Measurements from ENCODE around the gene GLYATL3. TPM values are rescaled to one million over a fixed set of nuclear protein-coding genes. Genes with fewer than 3 reads are reported as not detected.
"Not testable (repeated sequence)": the region's sequence is repeated elsewhere in the genome, so short reads cannot be mapped to it uniquely, and the experiment has no call there.

The GLYATL3 gene
- polyA plus RNA-seq, 1 donor (not counting 4 experiments of a cell fraction or from before 2014, with no cell fraction given), result not detected

GRCh38 chr6:49464691-49465090 is 35.0 kb upstream of the GLYATL3 start:
- Histone ChIP-seq H3K9me1 (ENCODE audit: control insufficient read depth, extremely low read depth, insufficient read depth, low read length) (no peaks in the 10 kb centered on the region), H3K36me3 (ENCODE audit: control insufficient read depth in 2 of 2, extremely low read depth in 1 of 2, insufficient read depth in 2 of 2, low read length in 2 of 2) (no peaks in the 10 kb centered on the region), H3K4me2 (ENCODE audit: control insufficient read depth, extremely low read depth, insufficient read depth, low read depth, low read length) (peak overlapping the region; percentile 93), H3K9me3 (ENCODE audit: control insufficient read depth, low read depth, low read length) (no peaks in the 10 kb centered on the region), H2AFZ (ENCODE audit: control insufficient read depth, low read length) (no peak overlapping the region), H3K27ac (ENCODE audit: control insufficient read depth, insufficient read depth, low read length) (no peak overlapping the region), H3K79me2 (ENCODE audit: control insufficient read depth, insufficient read depth, low read length) (peaks cover 58% of the 10 kb centered on the region), H3K9ac (ENCODE audit: control insufficient read depth, extremely low read depth, insufficient read depth, low read length) (no peak overlapping the region), H3K4me3 (ENCODE audit: control insufficient read depth in 2 of 3, extremely low read depth in 1 of 3, insufficient read depth in 2 of 3, low read depth in 1 of 3, low read length in 3 of 3) (no peak overlapping the region), H3K27me3 (ENCODE audit: control insufficient read depth, extremely low read depth, insufficient read depth, low read length) (no peaks in the 10 kb centered on the region), H4K20me1 (ENCODE audit: control insufficient read depth, extremely low read depth, insufficient read depth, low read length) (no peaks in the 10 kb centered on the region), H3K4me1 (ENCODE audit: control insufficient read depth, extremely low read depth, insufficient read depth, low read length) (peaks cover 12% of the 10 kb centered on the region)
- no peak for DNase-seq (ENCODE audit: low read depth, low spot score)
- no peak for TF ChIP-seq CTCF (optimal IDR thresholded peaks at IDR 0.05 in 1 of 3, IDR thresholded peaks at IDR 0.05 in 1 of 3, conservative IDR thresholded peaks at IDR 0.05 in 1 of 3; ENCODE audit: extremely low read depth in 1 of 3, insufficient read depth in 2 of 3, low read length in 3 of 3)
- TF ChIP-seq EZH2 (IDR thresholded peaks at IDR 0.05; ENCODE audit: low read length), result no peak
- dilution Hi-C loops (cut with MboI; ENCODE audit: extremely low pct_ligation_motif_present, low sequenced_read_pairs), result no loop called here
- FAIRE-seq, result no peak

- no peak for TF ChIP-seq CTCF (optimal IDR thresholded peaks at IDR 0.05 in 1 of 3, IDR thresholded peaks at IDR 0.05 in 1 of 3, conservative IDR thresholded peaks at IDR 0.05 in 1 of 3; ENCODE audit: extremely low read depth in 1 of 3, insufficient read depth in 2 of 3, low read length in 3 of 3)
- TF ChIP-seq EZH2 (IDR thresholded peaks at IDR 0.05; ENCODE audit: low read length), result no peak
- peaks cover 7% of the 10 kb centered on the region for H3K4me1 ChIP-seq (ENCODE audit: control insufficient read depth, extremely low read depth, insufficient read depth, low read length)
- H3K4me2 ChIP-seq (ENCODE audit: control insufficient read depth, extremely low read depth, insufficient read depth, low read depth, low read length), result no peak overlapping the region
- DNase-seq (ENCODE audit: low read depth, low spot score) (no peak), FAIRE-seq (no peak)
- no peak overlapping the region for H3K9ac ChIP-seq (ENCODE audit: control insufficient read depth, extremely low read depth, insufficient read depth, low read length)
- no peaks in the 10 kb centered on the region for H3K9me1 ChIP-seq (ENCODE audit: control insufficient read depth, extremely low read depth, insufficient read depth, low read length)
- H3K4me3 ChIP-seq (ENCODE audit: control insufficient read depth in 2 of 3, extremely low read depth in 1 of 3, insufficient read depth in 2 of 3, low read depth in 1 of 3, low read length in 3 of 3), result no peak overlapping the region
- peaks cover 38% of the 10 kb centered on the region for H3K79me2 ChIP-seq (ENCODE audit: control insufficient read depth, insufficient read depth, low read length)
- H3K36me3 ChIP-seq (ENCODE audit: control insufficient read depth in 2 of 2, extremely low read depth in 1 of 2, insufficient read depth in 2 of 2, low read length in 2 of 2), result no peaks in the 10 kb centered on the region
- H2AFZ ChIP-seq (ENCODE audit: control insufficient read depth, low read length), result no peak overlapping the region
- H3K27me3 ChIP-seq (ENCODE audit: control insufficient read depth, extremely low read depth, insufficient read depth, low read length), result no peaks in the 10 kb centered on the region
- no peaks in the 10 kb centered on the region for H3K9me3 ChIP-seq (ENCODE audit: control insufficient read depth, low read depth, low read length)
- dilution Hi-C loops (cut with MboI; ENCODE audit: extremely low pct_ligation_motif_present, low sequenced_read_pairs), result no loop called here
- H3K27ac ChIP-seq (ENCODE audit: control insufficient read depth, insufficient read depth, low read length), result no peak overlapping the region
- no peaks in the 10 kb centered on the region for H4K20me1 ChIP-seq (ENCODE audit: control insufficient read depth, extremely low read depth, insufficient read depth, low read length)
Measured at GRCh38 chr6:49468042-49468441, 31.7 kb upstream of the GLYATL3 start.

- H3K9me3 ChIP-seq (ENCODE audit: control insufficient read depth, low read depth, low read length); H3K79me2 ChIP-seq (ENCODE audit: control insufficient read depth, insufficient read depth, low read length); H4K20me1 ChIP-seq (ENCODE audit: control insufficient read depth, extremely low read depth, insufficient read depth, low read length); H3K27ac ChIP-seq (ENCODE audit: control insufficient read depth, insufficient read depth, low read length); H3K4me2 ChIP-seq (ENCODE audit: control insufficient read depth, extremely low read depth, insufficient read depth, low read depth, low read length); dilution Hi-C loops (cut with MboI; ENCODE audit: extremely low pct_ligation_motif_present, low sequenced_read_pairs); H3K4me1 ChIP-seq (ENCODE audit: control insufficient read depth, extremely low read depth, insufficient read depth, low read length); H3K36me3 ChIP-seq (ENCODE audit: control insufficient read depth in 2 of 2, extremely low read depth in 1 of 2, insufficient read depth in 2 of 2, low read length in 2 of 2); H3K9ac ChIP-seq (ENCODE audit: control insufficient read depth, extremely low read depth, insufficient read depth, low read length); FAIRE-seq; H3K27me3 ChIP-seq (ENCODE audit: control insufficient read depth, extremely low read depth, insufficient read depth, low read length); H3K4me3 ChIP-seq (ENCODE audit: control insufficient read depth in 2 of 3, extremely low read depth in 1 of 3, insufficient read depth in 2 of 3, low read depth in 1 of 3, low read length in 3 of 3); H2AFZ ChIP-seq (ENCODE audit: control insufficient read depth, low read length); H3K9me1 ChIP-seq (ENCODE audit: control insufficient read depth, extremely low read depth, insufficient read depth, low read length); DNase-seq (ENCODE audit: low read depth, low spot score): not testable (repeated sequence)
Measured at GRCh38 chr6:49476564-49476963, 23.2 kb upstream of the GLYATL3 start.

All from keratinocyte (primary cell).